H1 (cell line): ENCODE measurements around the gene RHOV. TPM values are rescaled to one million over a fixed set of nuclear protein-coding genes. Genes with fewer than 3 reads are reported as not detected.

Experiments
- CTCF ChIA-PET: fragments of 300-600 bp; sonication (Branson Sonifier 250); formaldehyde crosslinking; loops from one replicate; lab custom pipeline; 2021; ENCODE audit not compliant: partially characterized antibody; lab: Charles Lee
- POLR2A ChIA-PET: fragments of 300-600 bp; sonication (Branson Sonifier 250); formaldehyde crosslinking; loops from one replicate; lab custom pipeline; 2021; ENCODE audit warnings: inconsistent platforms; ENCODE audit not compliant: partially characterized antibody; lab: Charles Lee
- DNase-seq, 2 experiments: peaks; one replicate each; pipeline versions ENCODE4 v3.0.0 to v3.0.0-alpha.2; 2010 to 2022; ENCODE audit warnings: low spot score in 2 of 2, low read depth in 1 of 2, mixed read lengths in 1 of 2
- FAIRE-seq: peaks from 2 replicates; lab custom pipeline; 2011; peaks lifted over from hg19 to GRCh38; lab: Jason Lieb, UNC
- H2AFZ ChIP-seq: 2 replicates; pipeline ENCODE4 v1.8.1; 2012; ENCODE audit warnings: low read length, inconsistent platforms
- H2AK5ac ChIP-seq: 2 replicates; pipeline ENCODE4 v1.6.1; 2013; ENCODE audit warnings: low read depth, low read length
- H2BK120ac ChIP-seq: replicated peaks from 2 replicates; pipeline ENCODE3; 2013; ENCODE audit warnings: low read depth, low read length, inconsistent platforms
- H2BK12ac ChIP-seq: 2 replicates; pipeline ENCODE4 v1.6.1; 2013; ENCODE audit warnings: low read depth, low read length
- H2BK15ac ChIP-seq: 2 replicates; pipeline ENCODE4 v1.6.1; 2013; ENCODE audit warnings: low read length
- H2BK20ac ChIP-seq: 2 replicates; pipeline ENCODE4 v1.6.1; 2013; ENCODE audit warnings: low read length
- H2BK5ac ChIP-seq: 2 replicates; pipeline ENCODE4 v1.6.1; 2013; ENCODE audit warnings: low read depth, low read length
- H3K14ac ChIP-seq: 2 replicates; pipeline ENCODE4 v1.6.1; 2013; ENCODE audit warnings: inconsistent platforms; ENCODE audit not compliant: insufficient read length
- H3K18ac ChIP-seq: 2 replicates; pipeline ENCODE4 v1.6.1; 2013; ENCODE audit warnings: low read length; ENCODE audit errors: extremely low read depth
- H3K23ac ChIP-seq: 2 replicates; pipeline ENCODE4 v1.6.1; 2013; ENCODE audit warnings: inconsistent platforms; ENCODE audit not compliant: insufficient read length
- H3K23me2 ChIP-seq: 2 replicates; pipeline ENCODE4 v1.6.1; 2013; ENCODE audit warnings: low read depth, low read length
- H3K27ac ChIP-seq: 2 replicates; pipeline ENCODE4 v1.6.1; 2011; ENCODE audit warnings: low read depth, low read length, inconsistent platforms
- H3K27me3 ChIP-seq, 4 experiments: replicated peaks in 1 of 4; 1 replicate in 1 of 4; 2 replicates in 3 of 4; pipeline versions ENCODE4 v1.6.1 to v1.8.1; 2011 to 2013; ENCODE audit warnings: low read length in 3 of 4, mild to moderate bottlenecking in 3 of 4, inconsistent platforms in 2 of 4, mixed read lengths in 2 of 4, moderate library complexity in 1 of 4; ENCODE audit not compliant: control insufficient read depth in 3 of 4, insufficient read depth in 3 of 4; ENCODE audit errors: extremely low read depth in 1 of 4
- H3K36me3 ChIP-seq, 4 experiments: 2 replicates each; pipeline versions ENCODE4 v1.6.1 to v1.8.1; 2011 to 2013; ENCODE audit warnings: mild to moderate bottlenecking in 4 of 4, low read length in 3 of 4, moderate library complexity in 2 of 4, control low read depth in 1 of 4, inconsistent platforms in 1 of 4; ENCODE audit not compliant: insufficient read depth in 4 of 4, control insufficient read depth in 2 of 4
- H3K4ac ChIP-seq: replicated peaks from 2 replicates; pipeline ENCODE3; 2013; ENCODE audit warnings: low read length, low read depth, mixed read lengths, inconsistent platforms; ENCODE audit not compliant: insufficient read length
- H3K4me1 ChIP-seq, 4 experiments: replicated peaks in 1 of 4; 1 replicate in 1 of 4; 2 replicates in 3 of 4; pipeline versions ENCODE4 v1.6.1 to v1.8.1; 2011 to 2013; ENCODE audit warnings: low read length in 3 of 4, inconsistent platforms in 2 of 4, mixed read lengths in 1 of 4; ENCODE audit not compliant: insufficient read depth in 4 of 4, control insufficient read depth in 3 of 4
- H3K4me2 ChIP-seq, 2 experiments: 2 replicates each; pipeline versions ENCODE4 v1.6.1 to v1.8.1; 2011 to 2013; ENCODE audit warnings: low read depth in 2 of 2, low read length in 2 of 2, control low read depth in 1 of 2, inconsistent platforms in 1 of 2, mild to moderate bottlenecking in 1 of 2; ENCODE audit not compliant: insufficient read depth in 1 of 2
- H3K4me3 ChIP-seq, 4 experiments: fragments of 200-600, 300-600 bp in 1 of 4; sonication (generic), shearing (Covaris generic), sonication (Bioruptor Twin) in 1 of 4; 2 replicates each; pipeline versions ENCODE4 v1.5.1 to v1.8.1; 2011 to 2016; ENCODE audit warnings: low read length in 4 of 4, low read depth in 3 of 4, control low read depth in 2 of 4, inconsistent platforms in 2 of 4, mild to moderate bottlenecking in 2 of 4, mixed read lengths in 1 of 4, moderate library complexity in 1 of 4; ENCODE audit not compliant: insufficient read depth in 2 of 4; ENCODE audit errors: extremely low read depth in 1 of 4
- H3K56ac ChIP-seq: replicated peaks from 2 replicates; pipeline ENCODE3; 2013; ENCODE audit warnings: low read depth, mild to moderate bottlenecking, mixed read lengths, low read length, inconsistent platforms; ENCODE audit not compliant: insufficient read length
- H3K79me1 ChIP-seq: 2 replicates; pipeline ENCODE4 v1.6.1; 2013; ENCODE audit warnings: low read depth, low read length, control low read depth
- H3K79me2 ChIP-seq, 2 experiments: 2 replicates each; pipeline versions ENCODE4 v1.6.1 to v1.8.1; 2012 to 2013; ENCODE audit warnings: low read length in 2 of 2, mild to moderate bottlenecking in 2 of 2, inconsistent platforms in 1 of 2; ENCODE audit not compliant: insufficient read depth in 2 of 2, control insufficient read depth in 1 of 2
- H3K9ac ChIP-seq, 4 experiments: replicated peaks in 1 of 4; 1 replicate in 1 of 4; 2 replicates in 3 of 4; pipeline versions ENCODE4 v1.6.1 to v1.8.1; 2011 to 2013; ENCODE audit warnings: low read depth in 3 of 4, low read length in 3 of 4, control low read depth in 2 of 4, mild to moderate bottlenecking in 2 of 4, moderate library complexity in 2 of 4, inconsistent platforms in 1 of 4; ENCODE audit errors: extremely low read depth in 1 of 4
- H3K9me3 ChIP-seq, 2 experiments: 2 replicates each; pipeline versions ENCODE4 v1.6.1 to v1.8.1; 2012 to 2013; ENCODE audit warnings: mild to moderate bottlenecking in 2 of 2, moderate library complexity in 2 of 2, control low read depth in 1 of 2, inconsistent platforms in 1 of 2, low read depth in 1 of 2, low read length in 1 of 2, mixed read lengths in 1 of 2; ENCODE audit not compliant: insufficient read depth in 2 of 2
- H4K20me1 ChIP-seq, 2 experiments: replicated peaks in 1 of 2; 2 replicates each; pipeline versions ENCODE3 to v1.8.1; 2011 to 2013; ENCODE audit warnings: inconsistent platforms in 2 of 2, low read length in 2 of 2, mild to moderate bottlenecking in 1 of 2; ENCODE audit not compliant: insufficient read depth in 2 of 2, control insufficient read depth in 1 of 2
- H4K5ac ChIP-seq: 2 replicates; pipeline ENCODE4 v1.6.1; 2013; ENCODE audit warnings: low read length, low read depth, mixed read lengths, inconsistent platforms; ENCODE audit not compliant: insufficient read length
- H4K8ac ChIP-seq: 2 replicates; pipeline ENCODE4 v1.8.0; 2013; ENCODE audit warnings: mild to moderate bottlenecking, moderate library complexity, low read length, inconsistent platforms; ENCODE audit not compliant: insufficient read depth; ENCODE audit errors: extremely low read depth
- H4K91ac ChIP-seq: replicated peaks from 2 replicates; pipeline ENCODE3; 2013; ENCODE audit warnings: low read length, mixed read lengths, inconsistent platforms; ENCODE audit not compliant: insufficient read length
- BACH1 ChIP-seq: IDR thresholded peaks from 2 replicates; pipeline ENCODE4 v1.6.1; 2012; ENCODE audit warnings: low read length, improper control_type of control experiment
- CTCF ChIP-seq, 3 experiments: IDR thresholded peaks; 1 replicate in 2 of 3; 2 replicates in 1 of 3; pipeline versions ENCODE4 v1.5.1 to v1.6.1; 2011; ENCODE audit warnings: low read length in 3 of 3, mild to moderate bottlenecking in 3 of 3, inconsistent platforms in 2 of 3, low read depth in 1 of 3, moderate library complexity in 1 of 3; ENCODE audit not compliant: insufficient read depth in 1 of 3; ENCODE audit errors: control extremely low read depth in 1 of 3
- GABPA ChIP-seq: IDR thresholded peaks from 2 replicates; pipeline ENCODE4 v1.6.1; 2011; ENCODE audit warnings: mild to moderate bottlenecking, low read length, moderate library complexity, borderline replicate concordance; ENCODE audit not compliant: insufficient read depth
- SP2 ChIP-seq: IDR thresholded peaks from 2 replicates; pipeline ENCODE4 v1.6.1; 2012; ENCODE audit warnings: mild to moderate bottlenecking, low read length, inconsistent platforms
- TEAD4 ChIP-seq: IDR thresholded peaks from 2 replicates; pipeline ENCODE4 v1.6.1; 2012; ENCODE audit warnings: low read depth, low read length, inconsistent platforms, mixed read lengths
- WGBS, 2 experiments: shearing (Covaris generic) in 1 of 2; methylation state at CpG; one replicate each; pipeline versions ENCODE4 v1.1.6 to v1.1.7; 2013 to 2015; ENCODE audit warnings: low lambda C conversion rate in 2 of 2, mixed read lengths in 2 of 2, inconsistent platforms in 1 of 2, low coverage in 1 of 2, missing lambda C conversion rate in 1 of 2; ENCODE audit not compliant: insufficient replicate concordance in 2 of 2, insufficient coverage in 1 of 2, insufficient read length in 1 of 2; ENCODE audit errors: extremely low coverage in 1 of 2, missing lambda C conversion rate in 1 of 2; 5-methylcytosine and 5-hydroxymethylcytosine counted together
- polyA plus RNA-seq, 7 experiments: library from polyadenylated mRNA; depleted of rRNA in 3 of 7; stranded (reverse) in 5 of 7; unstranded in 2 of 7; fragments of >200 nt in 5 of 7; fragments of 200-250 nt in 2 of 7; gene quantifications; 1 replicate in 5 of 7; 2 replicates in 1 of 7; 4 replicates in 1 of 7; pipeline versions ENCODE4 v1.2.1 to v1.2.3, GENCODE V29; 2011 to 2013; ENCODE audit warnings: missing spikeins in 2 of 7, mixed read lengths in 2 of 7
- total RNA-seq: library from RNA; stranded (reverse); fragmentation: NEBNext Ultra II Directional; extraction: Animal tissue kit (Norgen Biotek cat#: 25700); gene quantifications from 2 replicates; pipeline ENCODE4 v1.2.1, GENCODE V29; 2021

The RHOV gene
- total and polyA plus RNA-seq, 2 of the 8 experiments (the other 6 are each of a cell fraction or from before 2014, with no cell fraction given): 1.5 to 2.7 TPM

GRCh38 chr15:40917585-40917984, 43.6 kb upstream of the RHOV start:
- H3K79me2 ChIP-seq: no peaks in the 10 kb centered on the region
- H3K27ac ChIP-seq: no peak overlapping the region
- H4K91ac ChIP-seq: no peak overlapping the region
- peaks cover 0 to 20% (median 7%) of the 10 kb centered on the region in 4 experiments; a peak in 4 of 7 replicates for H3K4me1 ChIP-seq
- H2AFZ ChIP-seq: no peak overlapping the region
- H3K27me3 ChIP-seq: peaks cover under 1 to 34% (median 10%) of the 10 kb centered on the region in 4 experiments
- H3K79me1 ChIP-seq: no peaks in the 10 kb centered on the region
- H3K56ac ChIP-seq: no peak overlapping the region
- H3K18ac ChIP-seq: no peak overlapping the region
- H2AK5ac ChIP-seq: no peak overlapping the region
- H2BK20ac ChIP-seq: no peak overlapping the region
- H2BK15ac ChIP-seq: no peak overlapping the region
- WGBS, 2 experiments: 92% methylated on average over 6 of the region's 11 CpGs; no CpG with 5 or more reads in 1 of the 2 experiments
- H3K9me3 ChIP-seq: no peaks in the 10 kb centered on the region
- no peak overlapping the region for H3K23ac ChIP-seq
- H2BK120ac ChIP-seq: no peak overlapping the region
- peaks cover 4% of the 10 kb centered on the region; the same call in 1 of the 2 replicates for H3K23me2 ChIP-seq
- no peak overlapping the region for H3K4ac ChIP-seq
- no peak overlapping the region for H3K14ac ChIP-seq
- no peak overlapping the region for H2BK12ac ChIP-seq
- CTCF ChIA-PET: interaction anchor here (0.8 to 24.4 kb wide), 12 partner anchors 14 to 196 kb away, joined by 3 to 619 read pairs (median 4); partner anchors contain the start of genes CHAC1, DLL4 and VPS18
- no peak for DNase-seq
- H3K4me3 ChIP-seq: no peak overlapping the region
- no peak overlapping the region for H3K9ac ChIP-seq
- TF ChIP-seq SP2: no peak
- TF ChIP-seq CTCF (IDR thresholded peaks at IDR 0.05; ENCODE audit: control extremely low read depth in 1 of 3, insufficient read depth in 1 of 3, low read depth in 1 of 3, low read length in 3 of 3): peak in 1 of 3 experiments; percentile 33; a peak in 1 of 4 replicates
- no peak for TF ChIP-seq TEAD4
- TF ChIP-seq GABPA: no peak
- no peak for TF ChIP-seq BACH1
- TF ChIP-seq, all 59 proteins: peak for 1
- Histone ChIP-seq H4K5ac (no peak overlapping the region), H4K8ac (peak overlapping the region; percentile 45; the same call in 1 of the 2 replicates), H3K4me2 (no peak overlapping the region), H3K36me3 (no peaks in the 10 kb centered on the region), H2BK5ac (no peak overlapping the region), H4K20me1 (peaks cover 0 to 2% of the 10 kb centered on the region in 2 experiments)
- no peak for FAIRE-seq
- POLR2A ChIA-PET: interaction anchor here (1.0 to 43.8 kb wide), 3 partner anchors 12 to 366 kb away, joined by 3 to 1505 read pairs (median 73); partner anchors contain the start of genes CHAC1 and DLL4
